Panc1 (cell line): Measurements from ENCODE around the gene ZNF107. TPM values are rescaled to one million over a fixed set of nuclear protein-coding genes. Genes with fewer than 3 reads are reported as not detected.
A peak's percentile ranks its signal among the peaks of the same experiment; 100 is the strongest.

Experiments used
- ATAC-seq: fragments of 200-7000 bp; cut with Tn5 transposase; 2 replicates; pipeline ENCODE4 v1.9.1; 2020; ENCODE audit warnings: mild to moderate bottlenecking, moderate library complexity
- BruUV-seq: library from RNA; stranded (reverse); fragments of 400-500 nt; replicated peaks from 2 replicates; lab custom pipeline; 2021; lab: Mats Ljungman, UMichigan
- CTCF ChIA-PET: fragments of 300-600 bp; sonication (Branson Sonifier 250); formaldehyde crosslinking; loops from one replicate; lab custom pipeline; 2022; ENCODE audit warnings: antibody characterized with exemption; lab: Charles Lee
- POLR2A ChIA-PET: fragments of 300-600 bp; sonication (Branson Sonifier 250); formaldehyde crosslinking; loops from one replicate; lab custom pipeline; 2022; ENCODE audit warnings: antibody characterized with exemption; lab: Charles Lee
- DNase-seq: peaks from one replicate; pipeline ENCODE4 v3.0.0-alpha.2; 2010; ENCODE audit warnings: low read depth, low spot score
- H3K27ac ChIP-seq: 2 replicates; pipeline ENCODE4 v1.5.1; 2011; ENCODE audit warnings: mild to moderate bottlenecking, low read length, inconsistent platforms
- H3K27me3 ChIP-seq: fragments of 200-500 bp; sonication (Bioruptor generic); 2 replicates; pipeline ENCODE4 v1.6.0; 2014; ENCODE audit warnings: low read length, inconsistent platforms; ENCODE audit not compliant: control insufficient read depth, insufficient read depth
- H3K36me3 ChIP-seq: fragments of 200-500 bp; sonication (Bioruptor generic); 2 replicates; pipeline ENCODE4 v1.5.1; 2014; ENCODE audit warnings: inconsistent platforms, mild to moderate bottlenecking, low read length, moderate library complexity; ENCODE audit not compliant: control insufficient read depth, insufficient read depth
- H3K4me1 ChIP-seq: 2 replicates; pipeline ENCODE4 v1.5.1; 2011; ENCODE audit warnings: inconsistent platforms, mild to moderate bottlenecking, low read length, moderate library complexity; ENCODE audit not compliant: control insufficient read depth, insufficient read depth
- H3K4me3 ChIP-seq, 2 experiments: 2 replicates each; pipeline ENCODE4 v1.5.1; 2011 to 2012; ENCODE audit warnings: low read depth in 2 of 2, low read length in 2 of 2, mild to moderate bottlenecking in 2 of 2, inconsistent platforms in 1 of 2, moderate library complexity in 1 of 2
- H3K9me3 ChIP-seq: fragments of 200-500 bp; sonication (Bioruptor generic); 2 replicates; pipeline ENCODE4 v1.5.1; 2014; ENCODE audit warnings: low read depth, mild to moderate bottlenecking, inconsistent platforms, low read length, moderate library complexity; ENCODE audit not compliant: control insufficient read depth, insufficient read depth
- POLR2AphosphoS5 ChIP-seq: IDR thresholded peaks from 2 replicates; pipeline ENCODE4 v1.6.1; 2012; ENCODE audit warnings: mild to moderate bottlenecking, low read depth, low read length, moderate library complexity
- SIN3A ChIP-seq: IDR thresholded peaks from 2 replicates; pipeline ENCODE4 v1.6.1; 2012; ENCODE audit warnings: low read depth, mild to moderate bottlenecking, low read length, moderate library complexity, borderline replicate concordance; ENCODE audit not compliant: insufficient read depth
- TCF7L2 ChIP-seq: IDR thresholded peaks from 2 replicates; pipeline ENCODE4 v1.6.1; 2011; ENCODE audit warnings: mild to moderate bottlenecking, low read depth, low read length, inconsistent platforms
- in situ Hi-C: cut with HindIII; loops from 2 replicates; pipeline ENCODE4 v1.10.0; 2016; ENCODE audit warnings: low sequenced_read_pairs, low pct_unique_long_range_greater_than_20kb
- intact Hi-C: fragments of 100-400 bp; cut with micrococcal nuclease; formaldehyde crosslinking; loops from one replicate; pipeline ENCODE4 v1.10.0; 2022; ENCODE audit not compliant: unreplicated experiment
- total RNA-seq: library from RNA; stranded (reverse); gene quantifications from one replicate; pipeline ENCODE4 v1.2.1, GENCODE V29; 2021; ENCODE audit not compliant: unreplicated experiment
- TF ChIP-seq, protein P1 (sequence below): fragments of 450-650 bp; IDR thresholded peaks from 2 replicates; pipeline ENCODE4 v1.5.1; 2017; ENCODE audit warnings: mild to moderate bottlenecking
- TF ChIP-seq, protein P2 (sequence below), 2 experiments: IDR thresholded peaks; 2 replicates each; pipeline ENCODE4 v1.6.1; 2011 to 2012; ENCODE audit warnings: low read depth in 2 of 2, control low read depth in 1 of 2, low read length in 1 of 2, mild to moderate bottlenecking in 1 of 2, moderate library complexity in 1 of 2; ENCODE audit not compliant: insufficient read depth in 1 of 2

Gene ZNF107
- total RNA-seq, 1 experiment from 2014 or later = 11.1 TPM

DNA sequence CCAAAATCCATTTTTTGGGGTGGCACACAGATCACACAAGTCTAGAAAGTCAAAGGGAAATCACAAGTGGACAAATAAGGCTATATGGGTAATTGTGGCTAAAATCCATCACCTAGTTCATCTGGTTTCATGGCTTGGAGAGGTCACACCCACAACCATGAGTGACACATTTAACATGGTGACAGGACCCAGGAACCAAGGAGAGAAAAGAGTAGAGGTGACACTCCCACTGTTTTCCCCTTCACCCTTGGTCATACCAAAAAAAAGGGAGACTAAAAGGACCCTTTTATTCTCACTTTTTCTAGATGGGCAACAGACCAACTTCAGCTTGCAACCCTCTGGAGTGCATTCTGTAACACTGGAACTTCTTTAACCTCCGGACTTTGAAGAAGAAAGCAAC lies 46.2 kb upstream of the ZNF107 start:
- TF ChIP-seq, protein P1, sequence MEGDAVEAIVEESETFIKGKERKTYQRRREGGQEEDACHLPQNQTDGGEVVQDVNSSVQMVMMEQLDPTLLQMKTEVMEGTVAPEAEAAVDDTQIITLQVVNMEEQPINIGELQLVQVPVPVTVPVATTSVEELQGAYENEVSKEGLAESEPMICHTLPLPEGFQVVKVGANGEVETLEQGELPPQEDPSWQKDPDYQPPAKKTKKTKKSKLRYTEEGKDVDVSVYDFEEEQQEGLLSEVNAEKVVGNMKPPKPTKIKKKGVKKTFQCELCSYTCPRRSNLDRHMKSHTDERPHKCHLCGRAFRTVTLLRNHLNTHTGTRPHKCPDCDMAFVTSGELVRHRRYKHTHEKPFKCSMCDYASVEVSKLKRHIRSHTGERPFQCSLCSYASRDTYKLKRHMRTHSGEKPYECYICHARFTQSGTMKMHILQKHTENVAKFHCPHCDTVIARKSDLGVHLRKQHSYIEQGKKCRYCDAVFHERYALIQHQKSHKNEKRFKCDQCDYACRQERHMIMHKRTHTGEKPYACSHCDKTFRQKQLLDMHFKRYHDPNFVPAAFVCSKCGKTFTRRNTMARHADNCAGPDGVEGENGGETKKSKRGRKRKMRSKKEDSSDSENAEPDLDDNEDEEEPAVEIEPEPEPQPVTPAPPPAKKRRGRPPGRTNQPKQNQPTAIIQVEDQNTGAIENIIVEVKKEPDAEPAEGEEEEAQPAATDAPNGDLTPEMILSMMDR = no peak
- TF ChIP-seq, protein P2, sequence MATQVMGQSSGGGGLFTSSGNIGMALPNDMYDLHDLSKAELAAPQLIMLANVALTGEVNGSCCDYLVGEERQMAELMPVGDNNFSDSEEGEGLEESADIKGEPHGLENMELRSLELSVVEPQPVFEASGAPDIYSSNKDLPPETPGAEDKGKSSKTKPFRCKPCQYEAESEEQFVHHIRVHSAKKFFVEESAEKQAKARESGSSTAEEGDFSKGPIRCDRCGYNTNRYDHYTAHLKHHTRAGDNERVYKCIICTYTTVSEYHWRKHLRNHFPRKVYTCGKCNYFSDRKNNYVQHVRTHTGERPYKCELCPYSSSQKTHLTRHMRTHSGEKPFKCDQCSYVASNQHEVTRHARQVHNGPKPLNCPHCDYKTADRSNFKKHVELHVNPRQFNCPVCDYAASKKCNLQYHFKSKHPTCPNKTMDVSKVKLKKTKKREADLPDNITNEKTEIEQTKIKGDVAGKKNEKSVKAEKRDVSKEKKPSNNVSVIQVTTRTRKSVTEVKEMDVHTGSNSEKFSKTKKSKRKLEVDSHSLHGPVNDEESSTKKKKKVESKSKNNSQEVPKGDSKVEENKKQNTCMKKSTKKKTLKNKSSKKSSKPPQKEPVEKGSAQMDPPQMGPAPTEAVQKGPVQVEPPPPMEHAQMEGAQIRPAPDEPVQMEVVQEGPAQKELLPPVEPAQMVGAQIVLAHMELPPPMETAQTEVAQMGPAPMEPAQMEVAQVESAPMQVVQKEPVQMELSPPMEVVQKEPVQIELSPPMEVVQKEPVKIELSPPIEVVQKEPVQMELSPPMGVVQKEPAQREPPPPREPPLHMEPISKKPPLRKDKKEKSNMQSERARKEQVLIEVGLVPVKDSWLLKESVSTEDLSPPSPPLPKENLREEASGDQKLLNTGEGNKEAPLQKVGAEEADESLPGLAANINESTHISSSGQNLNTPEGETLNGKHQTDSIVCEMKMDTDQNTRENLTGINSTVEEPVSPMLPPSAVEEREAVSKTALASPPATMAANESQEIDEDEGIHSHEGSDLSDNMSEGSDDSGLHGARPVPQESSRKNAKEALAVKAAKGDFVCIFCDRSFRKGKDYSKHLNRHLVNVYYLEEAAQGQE (IDR thresholded peaks at IDR 0.05; ENCODE audit: insufficient read depth in 1 of 2, low read depth in 2 of 2, low read length in 1 of 2) = no peak
- no peak for TF ChIP-seq TCF7L2
- no peak for TF ChIP-seq SIN3A
- no peak for TF ChIP-seq POLR2AphosphoS5
- H3K27me3 ChIP-seq = no peaks in the 10 kb centered on the region
- DNase-seq (no peak), ATAC-seq (no peak)
- in situ Hi-C loops (no loop called here), intact Hi-C loops (loop anchor here (10.0 kb wide), 1 partner anchor 135 kb away; no protein-coding TSS in a partner anchor)
- H3K4me1 ChIP-seq = 0 out of 2 replicates have a peak, but pooled peaks cover 3% of the 10 kb centered on the region
- H3K27ac ChIP-seq = no peak overlapping the region
- H3K4me3 ChIP-seq = no peak overlapping the region
- BruUV-seq = no TSS peak
- ChIA-PET CTCF (interaction anchor here (0.6 kb wide), 2 partner anchors 24 to 130 kb away, joined by 4 to 11 read pairs; no protein-coding TSS in a partner anchor), POLR2A (no interaction called here)
- H3K9me3 ChIP-seq = no peaks in the 10 kb centered on the region
- H3K36me3 ChIP-seq = no peaks in the 10 kb centered on the region

DNA sequence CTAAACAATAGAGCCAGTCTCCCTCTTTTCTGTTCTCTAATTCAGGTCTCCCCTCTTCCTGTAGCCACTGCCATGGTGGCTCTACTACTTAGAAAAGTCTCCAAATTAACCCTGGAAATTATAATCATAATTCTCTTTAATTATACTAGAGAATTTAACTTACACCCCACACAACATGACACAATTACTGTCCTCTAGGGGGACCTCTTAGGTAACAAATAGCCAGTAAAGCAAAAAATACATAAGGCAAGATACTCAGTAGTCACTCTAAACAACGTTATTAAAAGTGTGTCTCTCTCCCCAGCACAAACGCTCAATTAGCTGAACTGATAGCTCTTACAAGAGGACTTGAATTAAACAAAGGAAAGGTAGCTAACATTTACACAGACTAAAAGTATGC lies 44.3 kb upstream of the ZNF107 start:
- ChIA-PET CTCF (no interaction called here), POLR2A (no interaction called here)
- Histone ChIP-seq H3K36me3 (no peaks in the 10 kb centered on the region), H3K4me3 (no peak overlapping the region), H3K4me1 (0 out of 2 replicates have a peak, but pooled peaks cover 3% of the 10 kb centered on the region), H3K27ac (no peak overlapping the region), H3K27me3 (no peaks in the 10 kb centered on the region), H3K9me3 (no peaks in the 10 kb centered on the region)
- TF ChIP-seq, protein P1 = peak; percentile 58; the same call in 1 of the 2 replicates
- no peak for TF ChIP-seq POLR2AphosphoS5
- DNase-seq (no peak), ATAC-seq (no peak)
- in situ Hi-C loops (no loop called here), intact Hi-C loops (no loop called here)
- BruUV-seq = no TSS peak
